SK-N-SH treated with all-trans-retinoic acid at 6 μM for 48 hours (cell line): Measurements from ENCODE around the gene COA7.

ENCODE experiments used
- ATAC-seq: fragments of 200-7000 bp; cut with Tn5 transposase; 3 replicates; pipeline ENCODE4 v1.9.1; 2020; ENCODE audit warnings: mild to moderate bottlenecking, moderate library complexity
- ARNTL ChIP-seq: fragments of 450-650 bp; formaldehyde crosslinking; IDR thresholded peaks from 2 replicates; pipeline ENCODE4 v1.5.0; 2020; ENCODE audit warnings: low read depth, mild to moderate bottlenecking, moderate library complexity, borderline replicate concordance
- BACH2 ChIP-seq: fragments of 250-450 bp; sonication (Bioruptor Pico); IDR thresholded peaks from 2 replicates; pipeline ENCODE4 v1.9.0; 2021; ENCODE audit warnings: mild to moderate bottlenecking, borderline replicate concordance
- CREB5 ChIP-seq: fragments of 250-450 bp; sonication (Bioruptor Pico); IDR thresholded peaks from 2 replicates; pipeline ENCODE4 v1.5.1; 2020; ENCODE audit warnings: low read depth, mild to moderate bottlenecking, moderate library complexity
- ESRRG ChIP-seq: fragments of 250-450 bp; sonication (Bioruptor Pico); IDR thresholded peaks from 2 replicates; pipeline ENCODE4 v1.6.1; 2021; ENCODE audit warnings: mild to moderate bottlenecking
- GLIS3 ChIP-seq: fragments of 250-450 bp; sonication (Bioruptor Pico); IDR thresholded peaks from 2 replicates; pipeline ENCODE4 v1.5.0; 2020; ENCODE audit warnings: mild to moderate bottlenecking, moderate library complexity
- ISL1 ChIP-seq: fragments of 250-450 bp; sonication (Bioruptor Pico); IDR thresholded peaks from 2 replicates; pipeline ENCODE4 v2.1.2; 2022; ENCODE audit warnings: mild to moderate bottlenecking, moderate library complexity
- OSR1 ChIP-seq: fragments of 250-450 bp; sonication (Bioruptor Pico); IDR thresholded peaks from 2 replicates; pipeline ENCODE4 v1.8.0; 2022; ENCODE audit warnings: moderate library complexity, mild to moderate bottlenecking, inconsistent platforms
- PPARA ChIP-seq: fragments of 250-450 bp; sonication (Bioruptor Pico); IDR thresholded peaks from 2 replicates; pipeline ENCODE4 v1.5.0; 2020; ENCODE audit warnings: mild to moderate bottlenecking, borderline replicate concordance
- RARB ChIP-seq: fragments of 250-450 bp; sonication (Bioruptor Pico); IDR thresholded peaks from 2 replicates; pipeline ENCODE4 v1.8.0; 2021; ENCODE audit warnings: mild to moderate bottlenecking, moderate library complexity
- SNAI2 ChIP-seq: fragments of 250-450 bp; sonication (Bioruptor Pico); IDR thresholded peaks from 2 replicates; pipeline ENCODE4 v1.5.0; 2020; ENCODE audit warnings: mild to moderate bottlenecking, moderate library complexity
- TCF4 ChIP-seq: fragments of 250-450 bp; sonication (Bioruptor Pico); IDR thresholded peaks from 2 replicates; pipeline ENCODE4 v1.8.0; 2021; ENCODE audit warnings: mild to moderate bottlenecking, moderate library complexity, borderline replicate concordance
- TOX ChIP-seq: fragments of 250-450 bp; sonication (Bioruptor Pico); IDR thresholded peaks from 2 replicates; pipeline ENCODE4 v1.8.0; 2021; ENCODE audit warnings: mild to moderate bottlenecking, moderate library complexity, borderline replicate concordance
- ZC3H10 ChIP-seq: fragments of 250-450 bp; sonication (Bioruptor Pico); IDR thresholded peaks from 2 replicates; pipeline ENCODE4 v1.5.1; 2021; ENCODE audit warnings: mild to moderate bottlenecking, moderate library complexity
- ZFP3 ChIP-seq: fragments of 250-450 bp; sonication (Bioruptor Pico); IDR thresholded peaks from 2 replicates; pipeline ENCODE4 v1.5.0; 2020; ENCODE audit warnings: mild to moderate bottlenecking, moderate library complexity
- ZNF565 ChIP-seq: fragments of 450-650 bp; formaldehyde crosslinking; conservative IDR thresholded peaks from 2 replicates; pipeline ENCODE4 v1.5.0; 2020; ENCODE audit warnings: low read depth, mild to moderate bottlenecking, moderate library complexity
- ZNF70 ChIP-seq: fragments of 450-650 bp; formaldehyde crosslinking; IDR thresholded peaks from 2 replicates; pipeline ENCODE4 v1.5.0; 2020; ENCODE audit warnings: mild to moderate bottlenecking, moderate library complexity
- ZNF8 ChIP-seq: fragments of 450-650 bp; formaldehyde crosslinking; IDR thresholded peaks from 2 replicates; pipeline ENCODE4 v1.5.0; 2020; ENCODE audit warnings: mild to moderate bottlenecking, moderate library complexity
- TF ChIP-seq, protein P1 (sequence below): fragments of 250-450 bp; sonication (Bioruptor Pico); IDR thresholded peaks from 2 replicates; pipeline ENCODE4 v1.5.0; 2020; ENCODE audit warnings: mild to moderate bottlenecking, moderate library complexity
- TF ChIP-seq, protein P2 (sequence below): fragments of 250-450 bp; sonication (Bioruptor Pico); IDR thresholded peaks from 2 replicates; pipeline ENCODE4 v1.5.1; 2021; ENCODE audit warnings: mild to moderate bottlenecking, moderate library complexity
- TF ChIP-seq, protein P3 (sequence below): fragments of 250-450 bp; sonication (Bioruptor Pico); IDR thresholded peaks from 2 replicates; pipeline ENCODE4 v1.8.0; 2021; ENCODE audit warnings: low read depth, mild to moderate bottlenecking, moderate library complexity, borderline replicate concordance
- TF ChIP-seq, protein P4 (sequence below): fragments of 250-450 bp; sonication (Bioruptor Pico); IDR thresholded peaks from 2 replicates; pipeline ENCODE4 v1.8.0; 2020; ENCODE audit warnings: mild to moderate bottlenecking, moderate library complexity, borderline replicate concordance

COA7 gene

DNA sequence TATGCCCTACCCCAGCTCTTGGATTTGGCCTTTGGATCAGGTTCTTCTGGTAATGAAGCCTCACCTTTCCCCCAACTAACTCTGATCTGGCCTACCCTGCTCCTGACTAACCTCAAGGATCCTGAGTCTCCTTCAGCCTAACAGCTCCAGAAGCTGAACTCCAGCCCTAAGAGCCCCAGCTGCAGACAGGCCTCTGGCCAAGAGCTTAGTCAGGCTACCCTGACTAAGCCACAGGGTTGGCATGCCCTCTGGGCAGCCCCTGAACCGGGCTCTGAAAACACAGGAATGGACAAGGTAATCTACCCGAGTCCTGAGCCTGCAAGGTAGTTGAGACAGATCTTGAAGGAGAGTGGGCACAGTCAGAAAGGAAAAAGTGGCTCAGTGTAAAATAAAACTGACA, 29.4 kb downstream of the COA7 start:
- no peak for ATAC-seq
- TF ChIP-seq CREB5 (CRISPR knock-in tag) (no peak), RARB (CRISPR knock-in tag) (no peak), BACH2 (no peak), ZNF70 (CRISPR knock-in tag) (no peak), SNAI2 (CRISPR knock-in tag) (no peak), ISL1 (no peak)

- ATAC-seq = no peak
Measured at GRCh38 chr1:52667984-52668383, 30.2 kb downstream of the COA7 start.

GRCh38 chr1:52667290-52667689, 30.9 kb downstream of the COA7 start:
- ATAC-seq = no peak
- no peak for TF ChIP-seq CREB5 (CRISPR knock-in tag)

More at GRCh38 chr1:52667984-52668383, 30.2 kb downstream of the COA7 start:
- TF ChIP-seq SNAI2 (CRISPR knock-in tag) = no peak
- TF ChIP-seq, protein P1, sequence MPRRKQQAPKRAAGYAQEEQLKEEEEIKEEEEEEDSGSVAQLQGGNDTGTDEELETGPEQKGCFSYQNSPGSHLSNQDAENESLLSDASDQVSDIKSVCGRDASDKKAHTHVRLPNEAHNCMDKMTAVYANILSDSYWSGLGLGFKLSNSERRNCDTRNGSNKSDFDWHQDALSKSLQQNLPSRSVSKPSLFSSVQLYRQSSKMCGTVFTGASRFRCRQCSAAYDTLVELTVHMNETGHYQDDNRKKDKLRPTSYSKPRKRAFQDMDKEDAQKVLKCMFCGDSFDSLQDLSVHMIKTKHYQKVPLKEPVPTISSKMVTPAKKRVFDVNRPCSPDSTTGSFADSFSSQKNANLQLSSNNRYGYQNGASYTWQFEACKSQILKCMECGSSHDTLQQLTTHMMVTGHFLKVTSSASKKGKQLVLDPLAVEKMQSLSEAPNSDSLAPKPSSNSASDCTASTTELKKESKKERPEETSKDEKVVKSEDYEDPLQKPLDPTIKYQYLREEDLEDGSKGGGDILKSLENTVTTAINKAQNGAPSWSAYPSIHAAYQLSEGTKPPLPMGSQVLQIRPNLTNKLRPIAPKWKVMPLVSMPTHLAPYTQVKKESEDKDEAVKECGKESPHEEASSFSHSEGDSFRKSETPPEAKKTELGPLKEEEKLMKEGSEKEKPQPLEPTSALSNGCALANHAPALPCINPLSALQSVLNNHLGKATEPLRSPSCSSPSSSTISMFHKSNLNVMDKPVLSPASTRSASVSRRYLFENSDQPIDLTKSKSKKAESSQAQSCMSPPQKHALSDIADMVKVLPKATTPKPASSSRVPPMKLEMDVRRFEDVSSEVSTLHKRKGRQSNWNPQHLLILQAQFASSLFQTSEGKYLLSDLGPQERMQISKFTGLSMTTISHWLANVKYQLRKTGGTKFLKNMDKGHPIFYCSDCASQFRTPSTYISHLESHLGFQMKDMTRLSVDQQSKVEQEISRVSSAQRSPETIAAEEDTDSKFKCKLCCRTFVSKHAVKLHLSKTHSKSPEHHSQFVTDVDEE (CRISPR knock-in tag) = no peak
- TF ChIP-seq ZFP3 = no peak

DNA sequence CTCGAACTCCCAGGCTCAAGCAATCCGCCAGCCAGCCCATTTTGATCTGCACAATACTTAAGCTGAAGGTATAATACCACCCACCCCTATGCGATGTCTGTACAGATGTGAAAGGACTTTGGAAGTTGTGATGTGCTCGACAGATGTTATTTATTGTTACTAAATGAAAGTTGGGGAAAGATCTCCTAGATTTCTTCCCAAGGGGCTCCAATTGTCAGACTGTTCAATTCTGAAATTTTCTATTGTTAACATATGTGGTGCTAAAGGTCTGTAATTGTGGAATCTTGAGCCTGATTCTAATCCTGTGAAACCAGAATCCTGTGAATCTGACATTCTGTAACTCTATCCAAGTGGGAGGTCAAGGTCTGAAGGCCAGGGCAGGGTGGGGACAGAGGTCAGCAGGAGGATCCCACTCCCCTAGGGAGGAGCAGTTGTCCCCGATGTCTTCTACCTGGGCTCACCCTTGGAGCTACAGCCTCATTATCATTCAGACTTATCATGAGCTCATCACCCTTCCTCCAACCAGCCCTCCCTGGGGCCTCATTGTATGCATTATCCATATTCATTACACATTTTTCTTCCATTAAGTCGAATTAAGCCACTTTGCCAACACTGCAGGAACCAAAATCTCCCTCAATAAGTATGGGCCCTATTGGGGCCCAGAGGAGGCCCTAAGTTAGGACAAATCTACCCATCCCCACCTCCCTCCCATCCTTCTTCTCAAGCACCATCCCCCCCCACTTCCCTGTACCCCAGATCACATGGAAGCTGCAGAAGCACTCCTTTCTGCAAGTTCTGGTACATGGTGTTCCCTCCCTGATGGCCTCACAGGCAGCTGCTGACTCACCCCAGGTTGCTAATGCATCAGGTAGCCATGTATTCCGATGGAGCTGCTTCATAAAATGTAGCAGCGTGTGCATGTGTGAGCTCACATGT, 32.9 kb downstream of the COA7 start:
- TF ChIP-seq ZC3H10 = no peak
- no peak for TF ChIP-seq ESRRG (CRISPR knock-in tag)
- TF ChIP-seq PPARA (CRISPR knock-in tag) = no peak
- TF ChIP-seq, protein P2, sequence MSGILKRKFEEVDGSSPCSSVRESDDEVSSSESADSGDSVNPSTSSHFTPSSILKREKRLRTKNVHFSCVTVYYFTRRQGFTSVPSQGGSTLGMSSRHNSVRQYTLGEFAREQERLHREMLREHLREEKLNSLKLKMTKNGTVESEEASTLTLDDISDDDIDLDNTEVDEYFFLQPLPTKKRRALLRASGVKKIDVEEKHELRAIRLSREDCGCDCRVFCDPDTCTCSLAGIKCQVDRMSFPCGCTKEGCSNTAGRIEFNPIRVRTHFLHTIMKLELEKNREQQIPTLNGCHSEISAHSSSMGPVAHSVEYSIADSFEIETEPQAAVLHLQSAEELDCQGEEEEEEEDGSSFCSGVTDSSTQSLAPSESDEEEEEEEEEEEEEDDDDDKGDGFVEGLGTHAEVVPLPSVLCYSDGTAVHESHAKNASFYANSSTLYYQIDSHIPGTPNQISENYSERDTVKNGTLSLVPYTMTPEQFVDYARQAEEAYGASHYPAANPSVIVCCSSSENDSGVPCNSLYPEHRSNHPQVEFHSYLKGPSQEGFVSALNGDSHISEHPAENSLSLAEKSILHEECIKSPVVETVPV (CRISPR knock-in tag) = no peak
- TF ChIP-seq, protein P1 (CRISPR knock-in tag) = no peak
- TF ChIP-seq RARB (CRISPR knock-in tag) = no peak
- no peak for TF ChIP-seq SNAI2 (CRISPR knock-in tag)
- no peak for TF ChIP-seq TOX
- TF ChIP-seq ZFP3 = no peak
- no peak for TF ChIP-seq ARNTL
- TF ChIP-seq TCF4 (CRISPR knock-in tag) = no peak
- TF ChIP-seq, protein P3, sequence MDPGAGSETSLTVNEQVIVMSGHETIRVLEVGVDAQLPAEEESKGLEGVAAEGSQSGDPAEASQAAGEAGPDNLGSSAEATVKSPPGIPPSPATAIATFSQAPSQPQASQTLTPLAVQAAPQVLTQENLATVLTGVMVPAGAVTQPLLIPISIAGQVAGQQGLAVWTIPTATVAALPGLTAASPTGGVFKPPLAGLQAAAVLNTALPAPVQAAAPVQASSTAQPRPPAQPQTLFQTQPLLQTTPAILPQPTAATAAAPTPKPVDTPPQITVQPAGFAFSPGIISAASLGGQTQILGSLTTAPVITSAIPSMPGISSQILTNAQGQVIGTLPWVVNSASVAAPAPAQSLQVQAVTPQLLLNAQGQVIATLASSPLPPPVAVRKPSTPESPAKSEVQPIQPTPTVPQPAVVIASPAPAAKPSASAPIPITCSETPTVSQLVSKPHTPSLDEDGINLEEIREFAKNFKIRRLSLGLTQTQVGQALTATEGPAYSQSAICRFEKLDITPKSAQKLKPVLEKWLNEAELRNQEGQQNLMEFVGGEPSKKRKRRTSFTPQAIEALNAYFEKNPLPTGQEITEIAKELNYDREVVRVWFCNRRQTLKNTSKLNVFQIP (CRISPR knock-in tag) = no peak
- TF ChIP-seq, protein P4, sequence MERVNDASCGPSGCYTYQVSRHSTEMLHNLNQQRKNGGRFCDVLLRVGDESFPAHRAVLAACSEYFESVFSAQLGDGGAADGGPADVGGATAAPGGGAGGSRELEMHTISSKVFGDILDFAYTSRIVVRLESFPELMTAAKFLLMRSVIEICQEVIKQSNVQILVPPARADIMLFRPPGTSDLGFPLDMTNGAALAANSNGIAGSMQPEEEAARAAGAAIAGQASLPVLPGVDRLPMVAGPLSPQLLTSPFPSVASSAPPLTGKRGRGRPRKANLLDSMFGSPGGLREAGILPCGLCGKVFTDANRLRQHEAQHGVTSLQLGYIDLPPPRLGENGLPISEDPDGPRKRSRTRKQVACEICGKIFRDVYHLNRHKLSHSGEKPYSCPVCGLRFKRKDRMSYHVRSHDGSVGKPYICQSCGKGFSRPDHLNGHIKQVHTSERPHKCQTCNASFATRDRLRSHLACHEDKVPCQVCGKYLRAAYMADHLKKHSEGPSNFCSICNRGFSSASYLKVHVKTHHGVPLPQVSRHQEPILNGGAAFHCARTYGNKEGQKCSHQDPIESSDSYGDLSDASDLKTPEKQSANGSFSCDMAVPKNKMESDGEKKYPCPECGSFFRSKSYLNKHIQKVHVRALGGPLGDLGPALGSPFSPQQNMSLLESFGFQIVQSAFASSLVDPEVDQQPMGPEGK = no peak
- no peak for TF ChIP-seq ISL1
- no peak for TF ChIP-seq ZNF565 (CRISPR knock-in tag)
- no peak for TF ChIP-seq ZNF70 (CRISPR knock-in tag)
- no peak for TF ChIP-seq ZNF8
- TF ChIP-seq OSR1 (CRISPR knock-in tag) = no peak
- TF ChIP-seq GLIS3 (CRISPR knock-in tag) = no peak
- ATAC-seq = no peak
